HepG2 (cell line): ENCODE data around the gene FAM193A. TPM values are rescaled to one million over a fixed set of nuclear protein-coding genes. Genes with fewer than 3 reads are reported as not detected.

ENCODE experiments used
- ATAC-seq: fragments of 200-7000 bp; cut with Tn5 transposase; 3 replicates; pipeline ENCODE4 v1.9.1; 2020; ENCODE audit warnings: mild to moderate bottlenecking, moderate library complexity
- BruUV-seq: library from RNA; stranded (reverse); fragments of 400-500 nt; replicated peaks from 2 replicates; lab custom pipeline; 2021; lab: Mats Ljungman, UMichigan
- CTCF ChIA-PET: fragments of 300-600 bp; formaldehyde crosslinking; extraction: SDS; loops from one replicate; lab custom pipeline; 2021; ENCODE audit warnings: low total read pairs, inconsistent platforms, low intra/inter-chr PET ratio; lab: Yijun Ruan, JAX
- POLR2A ChIA-PET: fragments of 350-600 bp; sonication (Branson Sonifier 250); formaldehyde crosslinking; loops from one replicate; lab custom pipeline; 2020; ENCODE audit warnings: antibody characterized with exemption, inconsistent platforms; lab: Yijun Ruan, JAX
- DNase-seq: peaks from one replicate; pipeline ENCODE4 v3.0.0-alpha.2; 2015; ENCODE audit warnings: low spot score
- FAIRE-seq: peaks from 3 replicates; lab custom pipeline; 2011; peaks lifted over from hg19 to GRCh38; lab: Jason Lieb, UNC
- H2AFZ ChIP-seq: one replicate; pipeline ENCODE4 v1.6.1; 2011; ENCODE audit warnings: low read length, inconsistent platforms
- H3K27ac ChIP-seq: fragments of 300-600 bp; 3 replicates; pipeline ENCODE4 v1.8.0; 2011; ENCODE audit warnings: mixed run types, mild to moderate bottlenecking, mixed read lengths, low read length, inconsistent platforms; ENCODE audit not compliant: insufficient read depth; ENCODE audit errors: extremely low read length
- H3K27me3 ChIP-seq, 2 experiments: fragments of 200-600 bp in 1 of 2; 2 replicates in 1 of 2; 3 replicates in 1 of 2; pipeline versions ENCODE4 v1.6.0 to v1.8.0; 2011; ENCODE audit warnings: low read length in 2 of 2, mild to moderate bottlenecking in 2 of 2, moderate library complexity in 2 of 2, inconsistent platforms in 1 of 2; ENCODE audit not compliant: insufficient read depth in 2 of 2, control insufficient read depth in 1 of 2
- H3K36me3 ChIP-seq, 2 experiments: fragments of 200-600 bp in 1 of 2; replicated peaks in 1 of 2; 2 replicates in 1 of 2; 3 replicates in 1 of 2; pipeline versions ENCODE4 v1.5.1 to v1.8.0; 2011; ENCODE audit warnings: low read length in 2 of 2, inconsistent platforms in 1 of 2; ENCODE audit not compliant: insufficient read depth in 2 of 2, control insufficient read depth in 1 of 2
- H3K4me1 ChIP-seq: 2 replicates; pipeline ENCODE4 v1.5.1; 2012; ENCODE audit warnings: low read length, inconsistent platforms; ENCODE audit not compliant: insufficient read depth
- H3K4me2 ChIP-seq: 2 replicates; pipeline ENCODE4 v1.6.0; 2011; ENCODE audit warnings: low read depth, low read length, inconsistent platforms
- H3K4me3 ChIP-seq, 3 experiments: fragments of 200-600 bp in 1 of 3; sonication (generic), shearing (Covaris generic) in 1 of 3; replicated peaks in 1 of 3; 2 replicates each; pipeline ENCODE4 v1.5.1; 2011 to 2016; ENCODE audit warnings: low read length in 3 of 3, inconsistent platforms in 2 of 3, low read depth in 2 of 3, mild to moderate bottlenecking in 2 of 3, control low read depth in 1 of 3, mixed read lengths in 1 of 3; ENCODE audit not compliant: insufficient read depth in 1 of 3
- H3K79me2 ChIP-seq: one replicate; pipeline ENCODE4 v1.6.1; 2011; ENCODE audit warnings: low read length, inconsistent platforms; ENCODE audit not compliant: insufficient read depth
- H3K9ac ChIP-seq: 2 replicates; pipeline ENCODE4 v1.6.0; 2011; ENCODE audit warnings: mild to moderate bottlenecking, low read depth, low read length, inconsistent platforms; ENCODE audit not compliant: insufficient read depth
- H3K9me3 ChIP-seq: 2 replicates; pipeline ENCODE4 v1.5.1; 2012; ENCODE audit warnings: mild to moderate bottlenecking, low read length
- H4K20me1 ChIP-seq: 2 replicates; pipeline ENCODE4 v1.6.0; 2011; ENCODE audit warnings: inconsistent platforms, mild to moderate bottlenecking, low read length, moderate library complexity; ENCODE audit not compliant: insufficient read depth
- DR1 ChIP-seq: sonication (generic); formaldehyde crosslinking; IDR thresholded peaks from 2 replicates; pipeline ENCODE4 v1.8.0; 2021; ENCODE audit warnings: mild to moderate bottlenecking, missing genetic modification reagents, inconsistent platforms
- MXI1 ChIP-seq: IDR thresholded peaks from 3 replicates; pipeline ENCODE4 v1.6.1; 2012; ENCODE audit warnings: low read depth, low read length, inconsistent platforms, borderline replicate concordance
- NFIC ChIP-seq: IDR thresholded peaks from 2 replicates; pipeline ENCODE4 v1.6.1; 2012; ENCODE audit warnings: mild to moderate bottlenecking, low read length, inconsistent platforms
- PITX1 ChIP-seq: sonication (generic); formaldehyde crosslinking; IDR thresholded peaks from 2 replicates; pipeline ENCODE4 v1.5.1; 2020; ENCODE audit warnings: mild to moderate bottlenecking, missing genetic modification reagents
- PRMT3 ChIP-seq: sonication (generic); formaldehyde crosslinking; IDR thresholded peaks from 2 replicates; pipeline ENCODE4 v1.8.1; 2022; ENCODE audit warnings: low read depth, mild to moderate bottlenecking, moderate library complexity, missing genetic modification reagents, borderline replicate concordance
- WGBS: methylation state at CpG from one replicate; pipeline ENCODE4 v1.1.6; 2017; ENCODE audit warnings: low lambda C conversion rate; 5-methylcytosine and 5-hydroxymethylcytosine counted together
- in situ Hi-C: cut with HindIII; loops from 2 replicates; pipeline ENCODE4 v1.10.0; 2017; ENCODE audit warnings: low pct_unique_long_range_greater_than_20kb; ENCODE audit not compliant: extremely low pct_ligation_motif_present
- intact Hi-C: fragments of 100-400 bp; cut with micrococcal nuclease; formaldehyde crosslinking; loops from one replicate; pipeline ENCODE4 v1.10.0; 2022; ENCODE audit not compliant: unreplicated experiment
- polyA plus RNA-seq, 8 experiments: library from polyadenylated mRNA; depleted of rRNA in 3 of 8; stranded (reverse) in 7 of 8; unstranded in 1 of 8; fragments of >200 nt; fragmentation: Illumina TruSeq in 4 of 8; extraction: Trizol in 4 of 8; gene quantifications; 2 replicates each; pipeline versions ENCODE4 v1.2.1 to v1.2.3, GENCODE V29; 2011 to 2016; ENCODE audit warnings: low read depth in 4 of 8, missing spikeins in 1 of 8, mixed read lengths in 1 of 8; ENCODE audit not compliant: insufficient read depth in 1 of 8
- total RNA-seq, 5 experiments: library from RNA; depleted of rRNA; stranded (reverse); fragments of >200 nt; fragmentation: Illumina TruSeq; extraction: Trizol; gene quantifications; 2 replicates each; pipeline ENCODE4 v1.2.3, GENCODE V29; 2016; ENCODE audit warnings: low read depth in 1 of 5
- TF ChIP-seq, protein P1 (sequence below): sonication (generic); formaldehyde crosslinking; conservative IDR thresholded peaks from 2 replicates; pipeline ENCODE4 v1.4.0; 2020; ENCODE audit warnings: missing genetic modification reagents
- TF ChIP-seq, protein P2 (sequence below): IDR thresholded peaks from 2 replicates; pipeline ENCODE4 v1.6.1; 2016; ENCODE audit warnings: control low read depth
- TF ChIP-seq, protein P3 (sequence below): sonication (generic); formaldehyde crosslinking; IDR thresholded peaks from 2 replicates; pipeline ENCODE4 v1.5.0; 2020; ENCODE audit warnings: mild to moderate bottlenecking, missing genetic modification reagents, borderline replicate concordance
- TF ChIP-seq, protein P4 (sequence below): sonication (generic); formaldehyde crosslinking; IDR thresholded peaks from 2 replicates; pipeline ENCODE4 v1.4.0; 2020; ENCODE audit warnings: missing genetic modification reagents
- TF ChIP-seq, protein P5 (sequence below): sonication (generic); formaldehyde crosslinking; conservative IDR thresholded peaks from 2 replicates; pipeline ENCODE4 v1.8.0; 2022; ENCODE audit warnings: missing genetic modification reagents
- TF ChIP-seq, protein P6 (sequence below): sonication (generic); formaldehyde crosslinking; IDR thresholded peaks from 2 replicates; pipeline ENCODE4 v1.9.0; 2021; ENCODE audit warnings: missing genetic modification reagents, borderline replicate concordance
- TF ChIP-seq, protein P7 (sequence below): IDR thresholded peaks from 2 replicates; pipeline ENCODE4 v1.6.1; 2016; ENCODE audit warnings: mild to moderate bottlenecking, missing biosample characterization, missing genetic modification reagents

Gene FAM193A
- total and polyA plus RNA-seq, 2 of the 13 experiments (the other 11 are each of a cell fraction or from before 2014, with no cell fraction given), result 5.7 to 8.7 TPM

DNA sequence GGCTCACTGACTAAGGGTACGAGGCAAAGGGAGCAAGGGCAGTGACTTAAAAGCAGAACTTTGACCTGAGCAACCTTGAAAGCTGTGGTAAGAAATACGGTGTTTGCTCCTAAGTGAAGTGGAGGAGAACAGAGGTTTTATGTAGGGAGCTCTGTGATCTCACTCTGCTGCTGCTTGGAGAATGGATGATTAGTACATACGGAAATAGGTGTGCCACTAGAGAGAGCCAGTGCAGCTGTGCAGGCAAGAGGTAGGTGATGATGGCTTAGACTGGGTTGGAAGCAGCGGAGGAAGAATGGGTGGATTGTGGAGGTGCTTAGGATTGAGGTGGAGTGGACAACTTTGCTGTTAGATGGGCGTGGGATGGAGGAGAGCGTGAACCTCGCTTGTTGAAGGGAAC, 85.0 kb downstream of the FAM193A start:
- peaks cover 9 to 13% of the 10 kb centered on the region in 2 experiments for H3K36me3 ChIP-seq
- no peak for FAIRE-seq
- ChIA-PET CTCF (no interaction called here), POLR2A (no interaction called here)
- no TSS peak for BruUV-seq
- no peak overlapping the region for H3K9ac ChIP-seq
- 94% methylated on average over 7 of the region's 7 CpGs for WGBS
- no peaks in the 10 kb centered on the region for H3K27me3 ChIP-seq
- TF ChIP-seq, protein P1, sequence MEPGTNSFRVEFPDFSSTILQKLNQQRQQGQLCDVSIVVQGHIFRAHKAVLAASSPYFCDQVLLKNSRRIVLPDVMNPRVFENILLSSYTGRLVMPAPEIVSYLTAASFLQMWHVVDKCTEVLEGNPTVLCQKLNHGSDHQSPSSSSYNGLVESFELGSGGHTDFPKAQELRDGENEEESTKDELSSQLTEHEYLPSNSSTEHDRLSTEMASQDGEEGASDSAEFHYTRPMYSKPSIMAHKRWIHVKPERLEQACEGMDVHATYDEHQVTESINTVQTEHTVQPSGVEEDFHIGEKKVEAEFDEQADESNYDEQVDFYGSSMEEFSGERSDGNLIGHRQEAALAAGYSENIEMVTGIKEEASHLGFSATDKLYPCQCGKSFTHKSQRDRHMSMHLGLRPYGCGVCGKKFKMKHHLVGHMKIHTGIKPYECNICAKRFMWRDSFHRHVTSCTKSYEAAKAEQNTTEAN (CRISPR knock-in tag), result no peak
- TF ChIP-seq, protein P2, sequence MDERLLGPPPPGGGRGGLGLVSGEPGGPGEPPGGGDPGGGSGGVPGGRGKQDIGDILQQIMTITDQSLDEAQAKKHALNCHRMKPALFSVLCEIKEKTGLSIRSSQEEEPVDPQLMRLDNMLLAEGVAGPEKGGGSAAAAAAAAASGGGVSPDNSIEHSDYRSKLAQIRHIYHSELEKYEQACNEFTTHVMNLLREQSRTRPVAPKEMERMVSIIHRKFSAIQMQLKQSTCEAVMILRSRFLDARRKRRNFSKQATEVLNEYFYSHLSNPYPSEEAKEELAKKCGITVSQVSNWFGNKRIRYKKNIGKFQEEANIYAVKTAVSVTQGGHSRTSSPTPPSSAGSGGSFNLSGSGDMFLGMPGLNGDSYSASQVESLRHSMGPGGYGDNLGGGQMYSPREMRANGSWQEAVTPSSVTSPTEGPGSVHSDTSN (CRISPR knock-in tag), result no peak
- TF ChIP-seq, protein P3, sequence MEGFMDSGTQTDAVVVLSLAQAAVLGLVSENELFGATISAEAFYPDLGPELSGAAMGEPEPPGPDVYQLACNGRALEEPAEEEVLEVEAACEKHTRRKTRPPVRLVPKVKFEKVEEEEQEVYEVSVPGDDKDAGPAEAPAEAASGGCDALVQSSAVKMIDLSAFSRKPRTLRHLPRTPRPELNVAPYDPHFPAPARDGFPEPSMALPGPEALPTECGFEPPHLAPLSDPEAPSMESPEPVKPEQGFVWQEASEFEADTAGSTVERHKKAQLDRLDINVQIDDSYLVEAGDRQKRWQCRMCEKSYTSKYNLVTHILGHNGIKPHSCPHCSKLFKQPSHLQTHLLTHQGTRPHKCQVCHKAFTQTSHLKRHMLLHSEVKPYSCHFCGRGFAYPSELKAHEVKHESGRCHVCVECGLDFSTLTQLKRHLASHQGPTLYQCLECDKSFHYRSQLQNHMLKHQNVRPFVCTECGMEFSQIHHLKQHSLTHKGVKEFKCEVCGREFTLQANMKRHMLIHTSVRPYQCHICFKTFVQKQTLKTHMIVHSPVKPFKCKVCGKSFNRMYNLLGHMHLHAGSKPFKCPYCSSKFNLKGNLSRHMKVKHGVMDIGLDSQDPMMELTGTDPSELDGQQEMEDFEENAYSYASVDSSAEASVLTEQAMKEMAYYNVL, result no peak
- TF ChIP-seq, protein P4, sequence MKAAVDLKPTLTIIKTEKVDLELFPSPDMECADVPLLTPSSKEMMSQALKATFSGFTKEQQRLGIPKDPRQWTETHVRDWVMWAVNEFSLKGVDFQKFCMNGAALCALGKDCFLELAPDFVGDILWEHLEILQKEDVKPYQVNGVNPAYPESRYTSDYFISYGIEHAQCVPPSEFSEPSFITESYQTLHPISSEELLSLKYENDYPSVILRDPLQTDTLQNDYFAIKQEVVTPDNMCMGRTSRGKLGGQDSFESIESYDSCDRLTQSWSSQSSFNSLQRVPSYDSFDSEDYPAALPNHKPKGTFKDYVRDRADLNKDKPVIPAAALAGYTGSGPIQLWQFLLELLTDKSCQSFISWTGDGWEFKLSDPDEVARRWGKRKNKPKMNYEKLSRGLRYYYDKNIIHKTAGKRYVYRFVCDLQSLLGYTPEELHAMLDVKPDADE (CRISPR knock-in tag), result no peak
- TF ChIP-seq MXI1, result no peak
- no peak for TF ChIP-seq NFIC
- TF ChIP-seq, protein P5, sequence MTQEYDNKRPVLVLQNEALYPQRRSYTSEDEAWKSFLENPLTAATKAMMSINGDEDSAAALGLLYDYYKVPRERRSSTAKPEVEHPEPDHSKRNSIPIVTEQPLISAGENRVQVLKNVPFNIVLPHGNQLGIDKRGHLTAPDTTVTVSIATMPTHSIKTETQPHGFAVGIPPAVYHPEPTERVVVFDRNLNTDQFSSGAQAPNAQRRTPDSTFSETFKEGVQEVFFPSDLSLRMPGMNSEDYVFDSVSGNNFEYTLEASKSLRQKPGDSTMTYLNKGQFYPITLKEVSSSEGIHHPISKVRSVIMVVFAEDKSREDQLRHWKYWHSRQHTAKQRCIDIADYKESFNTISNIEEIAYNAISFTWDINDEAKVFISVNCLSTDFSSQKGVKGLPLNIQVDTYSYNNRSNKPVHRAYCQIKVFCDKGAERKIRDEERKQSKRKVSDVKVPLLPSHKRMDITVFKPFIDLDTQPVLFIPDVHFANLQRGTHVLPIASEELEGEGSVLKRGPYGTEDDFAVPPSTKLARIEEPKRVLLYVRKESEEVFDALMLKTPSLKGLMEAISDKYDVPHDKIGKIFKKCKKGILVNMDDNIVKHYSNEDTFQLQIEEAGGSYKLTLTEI (CRISPR knock-in tag), result no peak
- TF ChIP-seq PRMT3 (CRISPR knock-in tag), result no peak
- TF ChIP-seq, protein P6, sequence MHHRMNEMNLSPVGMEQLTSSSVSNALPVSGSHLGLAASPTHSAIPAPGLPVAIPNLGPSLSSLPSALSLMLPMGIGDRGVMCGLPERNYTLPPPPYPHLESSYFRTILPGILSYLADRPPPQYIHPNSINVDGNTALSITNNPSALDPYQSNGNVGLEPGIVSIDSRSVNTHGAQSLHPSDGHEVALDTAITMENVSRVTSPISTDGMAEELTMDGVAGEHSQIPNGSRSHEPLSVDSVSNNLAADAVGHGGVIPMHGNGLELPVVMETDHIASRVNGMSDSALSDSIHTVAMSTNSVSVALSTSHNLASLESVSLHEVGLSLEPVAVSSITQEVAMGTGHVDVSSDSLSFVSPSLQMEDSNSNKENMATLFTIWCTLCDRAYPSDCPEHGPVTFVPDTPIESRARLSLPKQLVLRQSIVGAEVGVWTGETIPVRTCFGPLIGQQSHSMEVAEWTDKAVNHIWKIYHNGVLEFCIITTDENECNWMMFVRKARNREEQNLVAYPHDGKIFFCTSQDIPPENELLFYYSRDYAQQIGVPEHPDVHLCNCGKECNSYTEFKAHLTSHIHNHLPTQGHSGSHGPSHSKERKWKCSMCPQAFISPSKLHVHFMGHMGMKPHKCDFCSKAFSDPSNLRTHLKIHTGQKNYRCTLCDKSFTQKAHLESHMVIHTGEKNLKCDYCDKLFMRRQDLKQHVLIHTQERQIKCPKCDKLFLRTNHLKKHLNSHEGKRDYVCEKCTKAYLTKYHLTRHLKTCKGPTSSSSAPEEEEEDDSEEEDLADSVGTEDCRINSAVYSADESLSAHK, result no peak
- TF ChIP-seq, protein P7, sequence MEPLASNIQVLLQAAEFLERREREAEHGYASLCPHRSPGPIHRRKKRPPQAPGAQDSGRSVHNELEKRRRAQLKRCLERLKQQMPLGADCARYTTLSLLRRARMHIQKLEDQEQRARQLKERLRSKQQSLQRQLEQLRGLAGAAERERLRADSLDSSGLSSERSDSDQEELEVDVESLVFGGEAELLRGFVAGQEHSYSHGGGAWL (CRISPR knock-in tag), result no peak
- TF ChIP-seq DR1 (CRISPR knock-in tag), result no peak
- no peak for TF ChIP-seq PITX1 (CRISPR knock-in tag)
- no peak for ATAC-seq
- peaks cover 39% of the 10 kb centered on the region for H3K4me1 ChIP-seq
- H3K9me3 ChIP-seq, result no peaks in the 10 kb centered on the region
- intact Hi-C loops (no loop called here), in situ Hi-C loops (no loop called here)
- DNase-seq, result no peak
- peaks cover 61% of the 10 kb centered on the region for H3K79me2 ChIP-seq
- no peak overlapping the region for H3K4me2 ChIP-seq
- peaks cover 12% of the 10 kb centered on the region for H4K20me1 ChIP-seq
- H2AFZ ChIP-seq, result no peak overlapping the region
- H3K27ac ChIP-seq, result no peak overlapping the region
- no peak overlapping the region for H3K4me3 ChIP-seq
